Ureter (tissue), 1 donor: ENCODE data around the gene NBAS. TPM values are rescaled to one million over a fixed set of nuclear protein-coding genes. Genes with fewer than 3 reads are reported as not detected.

ENCODE experiments used
- DNase-seq: peaks from one replicate; pipeline ENCODE4 v3.0.0-alpha.2; 2020; ENCODE audit warnings: low spot score
- total RNA-seq: library from RNA; stranded (reverse); gene quantifications from one replicate; pipeline ENCODE4 v1.2.4, GENCODE V29; 2023
- donor health status: DM: yes; HTN: yes; CAD: no.

Gene NBAS
- total RNA-seq, 1 donor from 2014 or later = 55.1 TPM

GRCh38 chr2:15307526-15307925 lies 253.6 kb downstream of the NBAS start:
- DNase-seq = no peak

GRCh38 chr2:15306706-15307105 lies 254.4 kb downstream of the NBAS start:
- DNase-seq = no peak

- no peak for DNase-seq
Observed at GRCh38 chr2:15303874-15304273, 257.3 kb downstream of the NBAS start.

GRCh38 chr2:15302154-15302553 lies 259.0 kb downstream of the NBAS start:
- no peak for DNase-seq

GRCh38 chr2:15300624-15301573 lies 260.2 kb downstream of the NBAS start:
- DNase-seq = no peak

GRCh38 chr2:15299904-15300520 lies 261.1 kb downstream of the NBAS start:
- DNase-seq = no peak

GRCh38 chr2:15298770-15299169 lies 262.4 kb downstream of the NBAS start:
- no peak for DNase-seq

- DNase-seq = no peak
Observed at GRCh38 chr2:15293262-15293937, 267.7 kb downstream of the NBAS start.

- DNase-seq = no peak
Observed at GRCh38 chr2:15287447-15288184, 273.5 kb downstream of the NBAS start.

- DNase-seq = no peak
Observed at GRCh38 chr2:15284614-15285013, 276.5 kb downstream of the NBAS start.

- no peak for DNase-seq
Observed at GRCh38 chr2:15281681-15282080, 279.5 kb downstream of the NBAS start.

- DNase-seq = no peak
Observed at GRCh38 chr2:15279201-15279876, 281.8 kb downstream of the NBAS start.

- no peak for DNase-seq
Observed at GRCh38 chr2:15278296-15278695, 282.8 kb downstream of the NBAS start.

- DNase-seq = no peak
Observed at GRCh38 chr2:15275346-15275745, 285.8 kb downstream of the NBAS start.

- DNase-seq = no peak
Observed at GRCh38 chr2:15273452-15273851, 287.7 kb downstream of the NBAS start.

GRCh38 chr2:15272942-15273341 lies 288.2 kb downstream of the NBAS start:
- no peak for DNase-seq

GRCh38 chr2:15271941-15272542 lies 289.1 kb downstream of the NBAS start:
- no peak for DNase-seq

GRCh38 chr2:15271276-15271675 lies 289.9 kb downstream of the NBAS start:
- no peak for DNase-seq

GRCh38 chr2:15269043-15269442 lies 292.1 kb downstream of the NBAS start:
- no peak for DNase-seq

GRCh38 chr2:15265889-15266288 lies 295.2 kb downstream of the NBAS start:
- no peak for DNase-seq
